B cell (primary cell): Measurements from ENCODE around the gene KIF22.

ENCODE experiments used
- EZH2 ChIP-seq: IDR thresholded peaks from 2 replicates; pipeline ENCODE4 v1.6.1; 2012; ENCODE audit warnings: borderline replicate concordance, low read depth, mild to moderate bottlenecking, moderate library complexity, low read length; ENCODE audit not compliant: insufficient read depth, poor library complexity, severe bottlenecking
- TF ChIP-seq, protein P1 (sequence below): fragments of 200-600 bp; IDR thresholded peaks from one replicate; pipeline ENCODE4 v1.8.0; 2022; ENCODE audit warnings: antibody characterized with exemption, mild to moderate bottlenecking

DNA sequence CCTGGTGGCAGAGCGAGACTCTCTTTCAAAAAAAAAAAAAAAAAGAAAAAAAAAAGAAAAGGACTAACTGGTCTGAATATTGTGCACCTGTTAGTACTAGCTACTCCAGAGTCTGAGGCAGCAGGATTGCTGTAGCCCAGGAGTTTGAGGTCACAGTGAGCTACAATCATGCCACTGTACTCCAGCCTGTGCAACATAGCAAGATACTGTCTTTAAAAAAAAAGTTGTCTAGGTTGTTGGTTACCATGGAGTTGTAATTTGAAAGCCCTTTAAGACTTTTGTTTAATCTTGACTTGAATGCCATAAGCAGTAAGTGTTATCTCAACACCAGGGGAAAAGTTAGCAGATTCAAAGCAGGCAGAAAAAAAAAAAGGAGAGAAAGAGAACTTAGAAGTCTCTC, 33.9 kb upstream of the KIF22 start:
- TF ChIP-seq, protein P1, sequence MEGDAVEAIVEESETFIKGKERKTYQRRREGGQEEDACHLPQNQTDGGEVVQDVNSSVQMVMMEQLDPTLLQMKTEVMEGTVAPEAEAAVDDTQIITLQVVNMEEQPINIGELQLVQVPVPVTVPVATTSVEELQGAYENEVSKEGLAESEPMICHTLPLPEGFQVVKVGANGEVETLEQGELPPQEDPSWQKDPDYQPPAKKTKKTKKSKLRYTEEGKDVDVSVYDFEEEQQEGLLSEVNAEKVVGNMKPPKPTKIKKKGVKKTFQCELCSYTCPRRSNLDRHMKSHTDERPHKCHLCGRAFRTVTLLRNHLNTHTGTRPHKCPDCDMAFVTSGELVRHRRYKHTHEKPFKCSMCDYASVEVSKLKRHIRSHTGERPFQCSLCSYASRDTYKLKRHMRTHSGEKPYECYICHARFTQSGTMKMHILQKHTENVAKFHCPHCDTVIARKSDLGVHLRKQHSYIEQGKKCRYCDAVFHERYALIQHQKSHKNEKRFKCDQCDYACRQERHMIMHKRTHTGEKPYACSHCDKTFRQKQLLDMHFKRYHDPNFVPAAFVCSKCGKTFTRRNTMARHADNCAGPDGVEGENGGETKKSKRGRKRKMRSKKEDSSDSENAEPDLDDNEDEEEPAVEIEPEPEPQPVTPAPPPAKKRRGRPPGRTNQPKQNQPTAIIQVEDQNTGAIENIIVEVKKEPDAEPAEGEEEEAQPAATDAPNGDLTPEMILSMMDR, result no peak
- TF ChIP-seq EZH2, result no peak
